ENCODE measurements around the gene ANGEL1.

Gene ANGEL1

DNA sequence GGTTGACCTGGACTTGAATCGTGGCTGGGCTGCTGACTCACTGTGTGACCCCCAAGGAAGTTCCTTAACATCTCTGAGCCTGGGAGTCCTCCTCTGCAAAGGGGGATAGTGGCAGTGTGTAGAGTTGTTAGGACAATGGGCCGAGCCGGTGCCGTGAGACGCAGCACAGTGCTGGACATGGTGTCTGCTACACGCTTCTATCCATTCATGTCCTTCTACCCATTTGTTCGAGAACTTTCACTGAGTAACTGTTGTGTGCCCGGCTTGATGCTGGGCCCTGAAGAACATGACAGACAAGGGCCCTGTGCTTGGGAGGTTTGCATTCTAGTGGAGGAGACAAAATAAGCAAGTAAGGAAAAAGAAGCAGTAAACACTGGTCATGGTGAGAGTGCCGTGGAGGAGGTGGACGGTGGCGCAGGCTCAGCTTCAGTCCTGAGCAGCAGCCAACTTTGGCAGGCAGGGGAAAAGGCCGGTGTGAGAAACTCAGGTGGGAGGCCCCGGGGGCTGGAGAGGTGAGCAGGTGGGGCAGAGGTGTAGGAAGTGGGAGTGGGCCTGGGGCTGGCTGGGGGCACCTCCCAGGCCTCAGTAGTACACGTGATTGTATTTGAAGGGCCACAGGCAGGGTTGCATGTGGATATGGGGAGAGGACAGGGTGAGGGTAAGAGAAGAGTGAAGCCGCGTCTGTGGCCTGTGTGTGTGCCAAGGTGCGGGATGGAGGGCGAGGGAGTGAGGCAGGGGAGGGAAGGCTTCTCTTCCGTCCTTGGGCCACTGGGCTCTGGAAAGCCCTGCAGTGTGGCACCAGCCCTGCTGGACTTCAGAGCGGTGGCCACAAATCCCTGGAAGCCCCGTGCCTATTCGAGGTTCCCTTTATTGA is 37.6 kb downstream of the ANGEL1 start:
- Histone ChIP-seq H3K4me1 (peaks cover 17% of the 10 kb centered on the region), H3K9me3 (no peaks in the 10 kb centered on the region), H3K4me3 (ENCODE audit: low read depth, low read length) (no peak overlapping the region), H3K27me3 (no peaks in the 10 kb centered on the region), H3K36me3 (no peaks in the 10 kb centered on the region)
- TF ChIP-seq, protein P1, sequence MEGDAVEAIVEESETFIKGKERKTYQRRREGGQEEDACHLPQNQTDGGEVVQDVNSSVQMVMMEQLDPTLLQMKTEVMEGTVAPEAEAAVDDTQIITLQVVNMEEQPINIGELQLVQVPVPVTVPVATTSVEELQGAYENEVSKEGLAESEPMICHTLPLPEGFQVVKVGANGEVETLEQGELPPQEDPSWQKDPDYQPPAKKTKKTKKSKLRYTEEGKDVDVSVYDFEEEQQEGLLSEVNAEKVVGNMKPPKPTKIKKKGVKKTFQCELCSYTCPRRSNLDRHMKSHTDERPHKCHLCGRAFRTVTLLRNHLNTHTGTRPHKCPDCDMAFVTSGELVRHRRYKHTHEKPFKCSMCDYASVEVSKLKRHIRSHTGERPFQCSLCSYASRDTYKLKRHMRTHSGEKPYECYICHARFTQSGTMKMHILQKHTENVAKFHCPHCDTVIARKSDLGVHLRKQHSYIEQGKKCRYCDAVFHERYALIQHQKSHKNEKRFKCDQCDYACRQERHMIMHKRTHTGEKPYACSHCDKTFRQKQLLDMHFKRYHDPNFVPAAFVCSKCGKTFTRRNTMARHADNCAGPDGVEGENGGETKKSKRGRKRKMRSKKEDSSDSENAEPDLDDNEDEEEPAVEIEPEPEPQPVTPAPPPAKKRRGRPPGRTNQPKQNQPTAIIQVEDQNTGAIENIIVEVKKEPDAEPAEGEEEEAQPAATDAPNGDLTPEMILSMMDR (IDR thresholded peaks at IDR 0.05; ENCODE audit: low read depth, low read length), result no peak
- DNase-seq, result no peak

DNA sequence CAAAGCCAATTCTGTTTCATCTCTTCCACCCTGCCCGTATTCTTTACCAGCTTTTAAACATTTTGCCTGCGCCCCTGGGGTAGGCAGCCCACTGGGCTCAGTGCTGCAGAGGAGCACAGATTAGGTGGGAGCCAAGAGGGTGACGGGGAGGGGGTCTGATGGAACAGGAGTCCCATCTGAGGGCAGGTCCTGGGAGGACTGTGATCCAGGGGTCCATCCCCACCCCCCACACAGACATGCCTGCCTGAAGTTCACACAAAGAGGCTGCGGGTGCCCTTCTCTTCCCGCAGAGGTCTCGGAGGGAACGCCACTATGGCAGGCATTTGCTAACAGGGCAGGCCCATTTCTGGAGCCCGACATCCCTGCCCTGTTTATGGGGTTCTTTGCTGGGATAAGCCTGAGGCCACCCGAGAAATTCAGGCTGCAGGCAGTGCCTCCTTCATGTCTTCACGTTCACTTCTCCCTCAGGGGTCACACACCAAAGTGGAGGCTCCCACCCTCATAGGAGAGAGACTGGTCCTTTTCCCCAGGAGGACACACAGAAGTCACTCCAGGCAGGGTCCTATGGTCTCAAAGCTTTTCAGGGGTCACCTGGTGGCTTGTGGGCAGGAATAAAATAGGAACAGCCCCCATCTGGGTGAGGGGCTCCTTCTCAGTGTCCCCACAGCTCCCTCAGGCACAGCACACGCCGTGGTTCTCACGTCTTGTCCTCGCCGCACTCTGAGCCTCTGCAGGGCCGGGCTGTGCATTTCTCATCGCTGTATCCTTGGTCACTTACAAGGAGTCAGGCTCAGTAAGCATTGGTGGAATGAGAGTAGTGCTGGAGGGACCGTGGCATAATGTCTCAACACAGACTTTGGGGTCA is 38.5 kb downstream of the ANGEL1 start:
- no peak overlapping the region for H3K4me3 ChIP-seq (ENCODE audit: low read depth, low read length)
- TF ChIP-seq, protein P1 (IDR thresholded peaks at IDR 0.05; ENCODE audit: low read depth, low read length), result no peak
- H3K4me1 ChIP-seq, result peaks cover 17% of the 10 kb centered on the region
- H3K27me3 ChIP-seq, result no peaks in the 10 kb centered on the region
- no peaks in the 10 kb centered on the region for H3K9me3 ChIP-seq
- H3K36me3 ChIP-seq, result no peaks in the 10 kb centered on the region
- no peak for DNase-seq

DNA sequence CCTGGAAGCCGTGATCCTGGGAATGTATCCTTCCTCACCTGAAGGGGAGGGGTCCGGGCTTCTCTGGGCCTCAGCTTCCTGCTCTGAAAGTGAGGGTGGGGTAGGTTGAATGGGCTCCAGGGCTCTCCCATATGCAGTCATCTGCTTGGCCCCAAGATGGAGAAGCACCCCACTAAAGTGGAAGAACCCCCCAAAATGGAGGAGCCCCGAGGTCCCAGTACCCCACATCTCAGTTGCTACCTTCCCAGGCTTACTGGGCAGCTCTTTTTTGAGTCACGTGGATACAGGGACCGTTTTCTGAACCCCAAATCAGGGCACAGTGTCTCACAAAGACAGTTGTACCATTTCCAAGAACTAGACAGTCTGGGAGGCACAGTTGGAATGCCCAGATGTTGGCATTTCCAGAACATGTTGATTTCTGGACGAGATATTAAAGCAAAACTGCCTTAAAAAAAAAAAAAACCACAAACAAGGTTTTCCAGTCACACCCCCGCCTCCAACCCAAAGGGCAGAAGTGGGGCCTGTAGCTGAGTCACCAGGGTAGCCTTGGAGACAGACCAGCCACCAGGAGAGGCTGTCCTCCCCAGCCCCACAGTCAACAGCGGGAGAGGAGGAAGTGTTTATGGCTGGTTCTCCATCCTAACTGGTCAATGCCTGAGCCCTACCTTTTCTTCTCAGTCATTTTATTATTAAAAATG is 39.3 kb downstream of the ANGEL1 start:
- H3K9me3 ChIP-seq, result no peaks in the 10 kb centered on the region
- no peaks in the 10 kb centered on the region for H3K36me3 ChIP-seq
- peaks cover 12% of the 10 kb centered on the region for H3K4me1 ChIP-seq
- no peaks in the 10 kb centered on the region for H3K27me3 ChIP-seq
- DNase-seq, result no peak
- H3K4me3 ChIP-seq (ENCODE audit: low read depth, low read length), result no peak overlapping the region
- TF ChIP-seq, protein P1 (IDR thresholded peaks at IDR 0.05; ENCODE audit: low read depth, low read length), result no peak

DNA sequence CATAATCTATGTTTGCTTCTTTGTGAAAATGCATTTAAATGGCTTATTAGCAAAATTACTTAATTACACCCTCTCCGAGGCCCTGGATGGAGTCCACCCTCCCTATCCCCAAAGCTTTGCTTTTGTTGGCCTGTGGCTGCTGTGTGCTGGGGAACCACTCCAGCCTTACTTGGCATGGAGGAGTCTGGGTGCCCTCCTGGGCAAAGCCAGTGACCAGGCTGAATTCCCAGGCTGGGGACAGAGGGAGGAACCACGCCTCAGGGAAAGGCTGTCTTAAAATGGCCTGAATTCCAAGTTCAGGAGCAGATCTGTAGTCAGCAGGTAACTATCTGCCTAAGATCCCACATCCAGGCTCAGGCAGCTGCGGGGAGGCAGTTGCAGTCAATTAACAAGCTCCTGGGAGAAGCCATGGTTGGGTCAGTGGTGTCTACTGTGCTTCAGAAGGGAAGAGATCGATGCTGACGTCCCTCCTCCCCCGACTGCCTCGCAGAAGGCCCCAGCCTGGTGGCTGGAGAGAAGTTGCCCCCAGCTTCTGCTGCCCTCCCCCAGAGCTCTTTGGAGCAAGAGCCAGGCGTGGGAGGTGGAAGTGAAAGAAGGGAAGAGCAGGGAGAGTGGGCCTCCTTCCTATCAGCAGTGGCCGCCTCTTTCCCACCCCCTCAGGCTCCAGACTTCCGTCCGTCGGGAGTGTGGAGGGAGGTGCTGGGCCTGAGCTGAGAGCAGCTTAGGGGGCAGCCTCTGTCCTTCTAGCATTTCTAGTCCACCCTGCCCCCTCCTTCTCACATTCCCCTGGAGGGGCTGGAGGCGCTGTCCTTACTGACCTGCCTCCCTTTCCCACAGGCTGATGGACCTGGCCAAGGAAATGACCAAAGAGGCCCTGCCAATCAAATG is 40.1 kb downstream of the ANGEL1 start:
- Histone ChIP-seq H3K27me3 (no peaks in the 10 kb centered on the region), H3K4me1 (peaks cover 18% of the 10 kb centered on the region), H3K9me3 (no peaks in the 10 kb centered on the region), H3K4me3 (ENCODE audit: low read depth, low read length) (no peak overlapping the region), H3K36me3 (no peaks in the 10 kb centered on the region)
- TF ChIP-seq, protein P1 (IDR thresholded peaks at IDR 0.05; ENCODE audit: low read depth, low read length), result no peak
- DNase-seq, result peak; percentile 46

DNA sequence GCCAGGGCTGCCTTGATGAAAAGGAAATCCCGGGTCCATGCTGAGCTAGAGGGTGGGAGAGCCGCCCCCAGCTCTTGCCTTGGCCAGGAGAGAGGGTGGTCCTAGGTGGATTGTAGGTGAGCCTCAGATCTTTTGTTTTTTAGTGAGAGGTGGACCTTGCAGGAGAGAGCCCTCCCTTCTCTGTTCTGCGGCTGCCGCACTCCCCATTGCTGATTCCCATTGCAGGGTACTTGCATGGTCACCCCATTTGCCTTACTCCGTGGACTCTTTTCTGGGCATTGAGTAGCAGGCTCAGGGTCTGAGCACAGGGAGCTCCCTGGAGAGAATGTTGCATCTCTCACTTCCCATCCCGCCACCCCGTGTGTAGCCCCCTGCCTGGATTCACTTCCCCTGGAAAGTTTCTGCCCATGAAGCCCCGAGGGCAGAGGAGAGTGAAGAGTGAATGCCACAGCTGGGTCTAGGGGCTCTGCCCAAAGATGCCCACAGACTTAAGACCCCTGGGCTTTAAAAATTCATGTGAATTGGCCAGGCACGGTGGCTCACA is 41.2 kb downstream of the ANGEL1 start:
- no peaks in the 10 kb centered on the region for H3K36me3 ChIP-seq
- H3K4me3 ChIP-seq (ENCODE audit: low read depth, low read length), result no peak overlapping the region
- no peaks in the 10 kb centered on the region for H3K9me3 ChIP-seq
- TF ChIP-seq, protein P1 (IDR thresholded peaks at IDR 0.05; ENCODE audit: low read depth, low read length), result no peak
- peaks cover 18% of the 10 kb centered on the region for H3K4me1 ChIP-seq
- DNase-seq, result no peak
- H3K27me3 ChIP-seq, result no peaks in the 10 kb centered on the region
